ENCODE measurements around the gene COL2A1. TPM values are rescaled to one million over a fixed set of nuclear protein-coding genes. Genes with fewer than 3 reads are reported as not detected.
"Not testable (repeated sequence)": the region's sequence is repeated elsewhere in the genome, so short reads cannot be mapped to it uniquely, and the experiment has no call there.

The COL2A1 gene
- total RNA-seq, 1 donor from 2014 or later, result 0.09 TPM

GRCh38 chr12:47975816-47976215, 28.5 kb downstream of the COL2A1 start:
- no peak for DNase-seq (ENCODE audit: low spot score)

GRCh38 chr12:47975036-47975620, 29.1 kb downstream of the COL2A1 start:
- no peak for DNase-seq (ENCODE audit: low spot score)

- no peak for DNase-seq (ENCODE audit: low spot score)
Measured at GRCh38 chr12:47973870-47974269, 30.4 kb downstream of the COL2A1 start.

GRCh38 chr12:47972895-47973294, 31.4 kb downstream of the COL2A1 start:
- no peak for DNase-seq (ENCODE audit: low spot score)

GRCh38 chr12:47970843-47971242, 33.4 kb downstream of the COL2A1 start:
- no peak for DNase-seq (ENCODE audit: low spot score)

- DNase-seq (ENCODE audit: low spot score), result no peak
Measured at GRCh38 chr12:47969845-47970244, 34.4 kb downstream of the COL2A1 start.

- DNase-seq (ENCODE audit: low spot score), result no peak
Measured at GRCh38 chr12:47967461-47968321, 36.6 kb downstream of the COL2A1 start.

- no peak for DNase-seq (ENCODE audit: low spot score)
Measured at GRCh38 chr12:47965581-47965980, 38.7 kb downstream of the COL2A1 start.

- DNase-seq (ENCODE audit: low spot score), result no peak
Measured at GRCh38 chr12:47964106-47964728, 40.1 kb downstream of the COL2A1 start.

GRCh38 chr12:47963340-47964040, 40.8 kb downstream of the COL2A1 start, which contains the start of gene TMEM106C:
TSS of gene TMEM106C (plus strand) at chr12:47963596. CDS start at chr12:47964237, 641 bp downstream.
- DNase-seq (ENCODE audit: low spot score), result peak; percentile 93

- no peak for DNase-seq (ENCODE audit: low spot score)
Measured at GRCh38 chr12:47962198-47962597, 42.1 kb downstream of the COL2A1 start.

- not testable (repeated sequence) for DNase-seq (ENCODE audit: low spot score)
Measured at GRCh38 chr12:47957671-47958070, 46.6 kb downstream of the COL2A1 start.

GRCh38 chr12:47955059-47955458, 49.2 kb downstream of the COL2A1 start:
- DNase-seq (ENCODE audit: low spot score), result no peak

GRCh38 chr12:47954467-47955045, 49.7 kb downstream of the COL2A1 start:
- no peak for DNase-seq (ENCODE audit: low spot score)

- no peak for DNase-seq (ENCODE audit: low spot score)
Measured at GRCh38 chr12:47954058-47954457, 50.2 kb downstream of the COL2A1 start.

- DNase-seq (ENCODE audit: low spot score), result no peak
Measured at GRCh38 chr12:47950856-47951468, 53.3 kb downstream of the COL2A1 start.

GRCh38 chr12:47949441-47950341, 54.6 kb downstream of the COL2A1 start:
- DNase-seq (ENCODE audit: low spot score), result peak; percentile 75

GRCh38 chr12:47947341-47947740, 56.9 kb downstream of the COL2A1 start:
- DNase-seq (ENCODE audit: low spot score), result no peak

- DNase-seq (ENCODE audit: low spot score), result no peak
Measured at GRCh38 chr12:47946413-47947323, 57.6 kb downstream of the COL2A1 start.

Measured in mucosa of gallbladder (tissue), 1 donor.